Measurements from ENCODE around the gene SLC24A3.

Gene SLC24A3

GRCh38 chr20:19758501-19759331 lies 546.3 kb downstream of the SLC24A3 start:
- DNase-seq, result no peak

- DNase-seq, result no peak
Observed at GRCh38 chr20:19760371-19760721, 547.9 kb downstream of the SLC24A3 start.

GRCh38 chr20:19761326-19761725 lies 548.9 kb downstream of the SLC24A3 start:
- DNase-seq, result no peak

- no peak for DNase-seq
Observed at GRCh38 chr20:19761841-19762240, 549.4 kb downstream of the SLC24A3 start.

- DNase-seq, result no peak
Observed at GRCh38 chr20:19764207-19764606, 551.8 kb downstream of the SLC24A3 start.

- DNase-seq, result no peak
Observed at GRCh38 chr20:19765266-19765665, 552.8 kb downstream of the SLC24A3 start.

- no peak for DNase-seq
Observed at GRCh38 chr20:19765913-19766312, 553.5 kb downstream of the SLC24A3 start.

GRCh38 chr20:19767070-19767469 lies 554.6 kb downstream of the SLC24A3 start:
- no peak for DNase-seq

- DNase-seq, result no peak
Observed at GRCh38 chr20:19768325-19768842, 555.9 kb downstream of the SLC24A3 start.

- no peak for DNase-seq
Observed at GRCh38 chr20:19769507-19769906, 557.1 kb downstream of the SLC24A3 start.

- no peak for DNase-seq
Observed at GRCh38 chr20:19770375-19770774, 557.9 kb downstream of the SLC24A3 start.

GRCh38 chr20:19771031-19771430 lies 558.6 kb downstream of the SLC24A3 start:
- DNase-seq, result no peak

Data from activated naive CD4-positive, alpha-beta T cell treated with Interleukin-2 at 50 U/mL for 16 hours (primary cell).